GM18873 (cell line): ENCODE results near the gene ABHD6.

Experiments used
- ATAC-seq: cut with Tn5 transposase; IDR thresholded peaks from one replicate; pipeline ENCODE4 v1.9.1; 2021; ENCODE audit warnings: mild to moderate bottlenecking, moderate library complexity, moderate number of reproducible peaks; ENCODE audit not compliant: unreplicated experiment, low FRiP score

ABHD6 gene

GRCh38 chr3:58307639-58308215 is 70.1 kb downstream of the ABHD6 start:
- no peak for ATAC-seq

GRCh38 chr3:58308728-58309127 is 71.1 kb downstream of the ABHD6 start:
- no peak for ATAC-seq

GRCh38 chr3:58317811-58318210 is 80.2 kb downstream of the ABHD6 start:
- no peak for ATAC-seq

GRCh38 chr3:58321791-58322190 is 84.2 kb downstream of the ABHD6 start:
- no peak for ATAC-seq

GRCh38 chr3:58322793-58323192 is 85.2 kb downstream of the ABHD6 start:
- no peak for ATAC-seq

- ATAC-seq, result no peak
Measured at GRCh38 chr3:58323529-58324390, 86.2 kb downstream of the ABHD6 start.

GRCh38 chr3:58324391-58325390 is 87.1 kb downstream of the ABHD6 start:
- ATAC-seq, result no peak

GRCh38 chr3:58325525-58325992 is 88.0 kb downstream of the ABHD6 start:
- ATAC-seq, result no peak

GRCh38 chr3:58326267-58326900 is 88.8 kb downstream of the ABHD6 start:
- no peak for ATAC-seq

- no peak for ATAC-seq
Measured at GRCh38 chr3:58329150-58329921, 91.7 kb downstream of the ABHD6 start.

- ATAC-seq, result no peak
Measured at GRCh38 chr3:58329922-58330413, 92.4 kb downstream of the ABHD6 start.

- ATAC-seq, result no peak
Measured at GRCh38 chr3:58331593-58332152, 94.1 kb downstream of the ABHD6 start.

GRCh38 chr3:58332575-58333188 is 95.1 kb downstream of the ABHD6 start, which contains the start of gene PXK:
Gene PXK, plus strand, starts transcription at chr3:58332892. Its CDS starts 97 bp downstream, at chr3:58332989.
- peak; percentile 77 for ATAC-seq

- peak; percentile 13 for ATAC-seq
Measured at GRCh38 chr3:58333206-58334012, 95.8 kb downstream of the ABHD6 start.

GRCh38 chr3:58334013-58334321 is 96.4 kb downstream of the ABHD6 start:
- ATAC-seq, result no peak

- no peak for ATAC-seq
Measured at GRCh38 chr3:58334506-58334884, 96.9 kb downstream of the ABHD6 start.

- ATAC-seq, result no peak
Measured at GRCh38 chr3:58335652-58335947, 98.0 kb downstream of the ABHD6 start.
